ENCODE data around the gene TOX3. TPM values are rescaled to one million over a fixed set of nuclear protein-coding genes. Genes with fewer than 3 reads are reported as not detected.

Gene TOX3
- polyA plus RNA-seq, 1 donor from 2014 or later, result 2.3 TPM

- H3K9me3 ChIP-seq (ENCODE audit: low read length), result peaks cover 4% of the 10 kb centered on the region
- H3K9me2 ChIP-seq (ENCODE audit: insufficient read depth, low read length), result no peaks in the 10 kb centered on the region
- H3K79me2 ChIP-seq (replicated peaks; ENCODE audit: insufficient read depth, low read length), result no peaks in the 10 kb centered on the region
- H3K27ac ChIP-seq (ENCODE audit: low read length), result no peak overlapping the region
- H3K4me2 ChIP-seq (ENCODE audit: low read length), result no peak overlapping the region
- H3K36me3 ChIP-seq (ENCODE audit: insufficient read depth, low read length), result no peaks in the 10 kb centered on the region
- H3K9ac ChIP-seq (ENCODE audit: low read length), result no peak overlapping the region
- H3F3A ChIP-seq (ENCODE audit: insufficient read depth, low read length, poor library complexity, severe bottlenecking), result peaks cover 4% of the 10 kb centered on the region
- TF ChIP-seq CTCF (IDR thresholded peaks at IDR 0.05; ENCODE audit: poor library complexity, severe bottlenecking) (no peak), RAD21 (conservative IDR thresholded peaks at IDR 0.05) (no peak), EZH2 (IDR thresholded peaks at IDR 0.05; ENCODE audit: borderline replicate concordance, insufficient read depth, low read length, poor library complexity, severe bottlenecking) (no peak), TAF1 (IDR thresholded peaks at IDR 0.05; ENCODE audit: low read depth) (no peak), REST (IDR thresholded peaks at IDR 0.05; ENCODE audit: borderline replicate concordance) (no peak), MXI1 (conservative IDR thresholded peaks at IDR 0.05; ENCODE audit: poor library complexity, severe bottlenecking) (no peak), POLR2AphosphoS5 (IDR thresholded peaks at IDR 0.05) (no peak), SMC3 (conservative IDR thresholded peaks at IDR 0.05; ENCODE audit: poor library complexity) (no peak), EP300 (conservative IDR thresholded peaks at IDR 0.05; ENCODE audit: poor library complexity, severe bottlenecking) (no peak)
- H4K20me1 ChIP-seq (ENCODE audit: insufficient read depth), result no peaks in the 10 kb centered on the region
- no peaks in the 10 kb centered on the region for H3K27me3 ChIP-seq (ENCODE audit: insufficient read depth, low read depth, low read length)
- no peak overlapping the region for H2AFZ ChIP-seq (ENCODE audit: low read depth, low read length)
- H3K4me3 ChIP-seq (ENCODE audit: low read length), result no peak overlapping the region
These were observed 107.7 kb downstream of the TOX3 start for GRCh38 chr16:52439171-52439701.

GRCh38 chr16:52437277-52437670 lies 109.7 kb downstream of the TOX3 start:
- H2AFZ ChIP-seq (ENCODE audit: low read depth, low read length), result no peak overlapping the region
- H3K27me3 ChIP-seq (ENCODE audit: insufficient read depth, low read depth, low read length), result no peaks in the 10 kb centered on the region
- TF ChIP-seq CTCF (IDR thresholded peaks at IDR 0.05; ENCODE audit: poor library complexity, severe bottlenecking) (no peak), SMC3 (conservative IDR thresholded peaks at IDR 0.05; ENCODE audit: poor library complexity) (no peak), POLR2AphosphoS5 (IDR thresholded peaks at IDR 0.05) (no peak), MXI1 (conservative IDR thresholded peaks at IDR 0.05; ENCODE audit: poor library complexity, severe bottlenecking) (no peak), EP300 (conservative IDR thresholded peaks at IDR 0.05; ENCODE audit: poor library complexity, severe bottlenecking) (no peak), RAD21 (conservative IDR thresholded peaks at IDR 0.05) (no peak), TAF1 (IDR thresholded peaks at IDR 0.05; ENCODE audit: low read depth) (no peak), EZH2 (IDR thresholded peaks at IDR 0.05; ENCODE audit: borderline replicate concordance, insufficient read depth, low read length, poor library complexity, severe bottlenecking) (no peak), REST (IDR thresholded peaks at IDR 0.05; ENCODE audit: borderline replicate concordance) (no peak)
- no peak overlapping the region for H3K4me3 ChIP-seq (ENCODE audit: low read length)
- H3K79me2 ChIP-seq (replicated peaks; ENCODE audit: insufficient read depth, low read length), result no peaks in the 10 kb centered on the region
- peak overlapping the region; percentile 6 for H3K4me2 ChIP-seq (ENCODE audit: low read length)
- no peaks in the 10 kb centered on the region for H3K9me2 ChIP-seq (ENCODE audit: insufficient read depth, low read length)
- H4K20me1 ChIP-seq (ENCODE audit: insufficient read depth), result no peaks in the 10 kb centered on the region
- peak overlapping the region; percentile 6 for H3K27ac ChIP-seq (ENCODE audit: low read length)
- H3K9ac ChIP-seq (ENCODE audit: low read length), result no peak overlapping the region
- H3K36me3 ChIP-seq (ENCODE audit: insufficient read depth, low read length), result no peaks in the 10 kb centered on the region
- H3K9me3 ChIP-seq (ENCODE audit: low read length), result peaks cover 4% of the 10 kb centered on the region
- peaks cover 4% of the 10 kb centered on the region for H3F3A ChIP-seq (ENCODE audit: insufficient read depth, low read length, poor library complexity, severe bottlenecking)
